GM12891 (cell line): Measurements from ENCODE around the gene SEC14L5.

Experiments used
- POLR2A ChIP-seq: IDR thresholded peaks from 2 replicates; pipeline ENCODE4 v1.6.1; 2011; ENCODE audit warnings: low read depth, low read length, control low read depth
- POLR2AphosphoS5 ChIP-seq: IDR thresholded peaks from 2 replicates; pipeline ENCODE4 v1.6.1; 2011; ENCODE audit warnings: low read depth, low read length, control low read depth

DNA sequence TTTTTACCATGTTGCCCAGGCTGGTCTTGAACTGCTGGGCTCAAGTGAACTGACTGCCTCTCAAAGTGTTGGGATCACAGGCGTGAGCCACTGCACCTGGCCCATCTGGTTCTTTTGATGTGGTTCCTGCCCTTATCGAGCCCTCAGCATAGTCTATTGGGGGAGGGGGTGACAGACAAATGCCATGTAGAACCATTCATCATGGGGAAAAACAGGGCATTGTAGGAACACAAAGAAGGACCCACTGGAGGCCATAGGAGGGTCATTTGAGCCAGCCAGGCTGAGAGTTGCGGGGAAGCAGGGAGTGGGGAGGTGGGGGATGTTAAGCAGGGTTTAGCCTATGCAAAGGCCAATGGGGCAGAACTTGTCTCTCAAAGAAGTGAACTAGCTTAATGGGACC lies 11.9 kb downstream of the SEC14L5 start:
- TF ChIP-seq POLR2A (no peak), POLR2AphosphoS5 (no peak)
